GDM1 (cell line): Measurements from ENCODE around the gene CSNK2A3.
"Not testable (repeated sequence)": the region's sequence is repeated elsewhere in the genome, so short reads cannot be mapped to it uniquely, and the experiment has no call there.

Experiments
- DNase-seq: peaks from one replicate; lab custom pipeline; 2025; lab: John Stamatoyannopoulos, UW

Gene CSNK2A3

GRCh38 chr11:11379661-11380060 lies 26.6 kb upstream of the CSNK2A3 start:
- no peak for DNase-seq

GRCh38 chr11:11378184-11378940 lies 25.3 kb upstream of the CSNK2A3 start:
- DNase-seq = no peak

- no peak for DNase-seq
These were observed 21.5 kb upstream of the CSNK2A3 start for GRCh38 chr11:11374358-11375148.

- no peak for DNase-seq
These were observed 20.9 kb upstream of the CSNK2A3 start for GRCh38 chr11:11373934-11374333.

DNA sequence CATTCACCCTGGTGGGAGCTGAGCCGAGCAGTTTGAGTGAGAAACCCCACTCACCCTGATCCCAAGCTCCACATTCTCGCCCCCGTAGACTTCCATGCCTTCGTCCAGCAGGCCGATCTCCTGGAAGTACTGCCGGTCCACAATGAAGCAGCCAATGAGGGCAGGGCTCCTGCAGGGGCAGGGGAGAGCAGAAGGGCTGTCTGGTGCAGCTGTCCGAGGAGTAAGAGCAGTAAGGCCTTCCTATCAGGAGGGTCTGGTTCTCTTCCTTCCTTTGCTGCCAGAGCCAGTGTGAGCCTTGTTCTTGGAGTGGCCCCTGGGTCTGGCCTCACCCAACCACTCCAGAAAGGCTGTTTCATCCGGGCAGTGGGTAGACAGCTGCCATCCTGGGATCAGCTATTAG lies 19.4 kb upstream of the CSNK2A3 start:
- DNase-seq = no peak

GRCh38 chr11:11370962-11371303 lies 17.9 kb upstream of the CSNK2A3 start:
- no peak for DNase-seq

DNA sequence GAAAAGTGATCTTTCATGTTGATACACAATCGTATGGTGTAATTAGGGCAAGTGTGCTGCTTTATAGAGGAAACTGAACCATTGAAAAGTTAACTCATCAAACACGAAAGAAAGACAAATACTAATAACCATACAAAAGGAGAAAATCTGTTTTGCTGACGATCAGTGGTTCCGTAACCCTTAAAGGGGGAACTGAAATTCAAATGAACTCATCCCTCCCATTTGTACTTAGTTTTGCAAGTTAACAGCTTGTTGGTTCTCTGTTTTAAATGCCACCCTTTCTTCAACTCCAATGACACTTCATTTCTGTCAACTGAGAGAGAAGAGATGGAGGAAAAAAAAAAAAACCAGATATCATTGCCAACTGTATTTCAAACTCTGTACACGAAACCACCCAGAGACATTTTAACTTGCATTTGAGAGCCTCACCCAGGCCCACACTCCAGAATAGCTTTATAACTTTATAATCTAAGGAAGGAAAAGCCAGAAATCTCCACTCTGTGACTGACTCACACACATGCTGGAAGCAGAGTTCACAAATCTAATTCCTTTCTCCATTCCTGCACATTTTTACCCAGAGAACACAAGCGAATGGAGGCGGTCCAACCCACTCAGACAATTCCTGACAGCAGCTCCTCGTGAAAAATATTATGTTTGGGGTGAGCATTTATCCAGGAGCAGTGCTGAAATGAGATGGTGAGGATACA lies 17.4 kb upstream of the CSNK2A3 start:
- no peak for DNase-seq

DNA sequence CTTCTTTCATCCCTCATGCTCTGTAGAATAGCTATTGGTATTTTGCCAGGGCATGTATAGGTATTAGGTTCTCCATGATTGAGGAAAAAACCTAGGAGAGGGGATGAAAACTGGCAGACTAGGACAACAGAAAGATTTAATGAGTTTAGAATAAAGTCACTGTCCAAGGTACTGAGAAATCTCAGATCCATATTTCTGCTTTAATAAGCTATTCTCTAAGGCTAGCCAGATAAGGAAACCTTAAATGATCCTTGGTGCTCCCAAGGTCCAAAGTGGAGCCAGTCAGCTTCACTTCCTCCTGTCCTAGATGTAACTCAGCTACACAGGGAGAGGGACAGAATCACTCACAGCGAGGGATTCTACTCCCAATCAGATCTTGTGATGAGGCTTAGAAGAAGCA lies 13.7 kb upstream of the CSNK2A3 start:
- DNase-seq = no peak

DNA sequence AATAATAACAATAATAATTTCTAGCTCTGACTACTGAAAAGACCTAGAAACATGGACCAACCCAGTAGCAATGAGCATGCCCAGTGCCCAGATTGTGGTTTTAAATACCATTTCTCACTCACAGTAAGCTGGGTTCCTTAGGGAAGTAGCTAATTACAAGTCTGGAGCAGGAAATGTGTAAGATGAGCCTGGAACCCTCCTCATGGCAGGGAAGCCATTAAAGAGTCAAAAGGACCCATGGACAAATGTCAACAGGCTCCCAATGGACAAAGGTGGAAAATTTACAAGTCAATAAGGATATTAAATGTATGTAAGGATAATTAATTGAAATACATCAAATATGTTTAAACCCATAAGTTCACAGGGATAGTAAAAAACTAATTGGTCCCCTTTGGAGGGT lies 10.6 kb upstream of the CSNK2A3 start:
- DNase-seq = no peak

GRCh38 chr11:11359611-11360010 lies 6.6 kb upstream of the CSNK2A3 start:
- DNase-seq = no peak

- no peak for DNase-seq
These were observed 3.8 kb upstream of the CSNK2A3 start for GRCh38 chr11:11356842-11357241.

GRCh38 chr11:11351851-11352250 lies 1.2 kb downstream of the CSNK2A3 start:
- DNase-seq = not testable (repeated sequence)

- no peak for DNase-seq
These were observed 1.9 kb downstream of the CSNK2A3 start for GRCh38 chr11:11351042-11351586.

DNA sequence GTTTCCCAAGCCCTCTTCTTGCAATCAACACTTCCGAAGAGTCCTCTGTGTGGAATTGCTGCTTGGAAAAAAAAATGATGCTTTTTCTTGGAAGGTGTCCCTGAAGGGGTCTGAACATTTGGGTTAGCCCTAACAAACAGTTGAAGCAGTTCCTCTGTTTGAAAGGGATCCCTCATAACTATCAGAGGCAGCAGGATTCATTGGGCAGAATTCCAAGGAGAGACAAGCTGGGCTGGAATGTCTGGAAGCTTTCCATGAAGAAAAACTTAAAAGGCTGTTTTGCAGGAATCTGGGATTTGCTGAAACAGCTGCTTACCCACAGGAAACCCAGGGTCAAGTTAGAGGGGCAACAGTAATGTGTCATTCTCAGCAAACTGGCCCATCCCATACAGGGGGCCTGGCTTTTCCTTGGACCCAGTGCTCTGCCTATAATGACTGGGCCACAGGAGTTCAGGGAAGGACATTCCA lies 3.1 kb downstream of the CSNK2A3 start:
- no peak for DNase-seq

DNA sequence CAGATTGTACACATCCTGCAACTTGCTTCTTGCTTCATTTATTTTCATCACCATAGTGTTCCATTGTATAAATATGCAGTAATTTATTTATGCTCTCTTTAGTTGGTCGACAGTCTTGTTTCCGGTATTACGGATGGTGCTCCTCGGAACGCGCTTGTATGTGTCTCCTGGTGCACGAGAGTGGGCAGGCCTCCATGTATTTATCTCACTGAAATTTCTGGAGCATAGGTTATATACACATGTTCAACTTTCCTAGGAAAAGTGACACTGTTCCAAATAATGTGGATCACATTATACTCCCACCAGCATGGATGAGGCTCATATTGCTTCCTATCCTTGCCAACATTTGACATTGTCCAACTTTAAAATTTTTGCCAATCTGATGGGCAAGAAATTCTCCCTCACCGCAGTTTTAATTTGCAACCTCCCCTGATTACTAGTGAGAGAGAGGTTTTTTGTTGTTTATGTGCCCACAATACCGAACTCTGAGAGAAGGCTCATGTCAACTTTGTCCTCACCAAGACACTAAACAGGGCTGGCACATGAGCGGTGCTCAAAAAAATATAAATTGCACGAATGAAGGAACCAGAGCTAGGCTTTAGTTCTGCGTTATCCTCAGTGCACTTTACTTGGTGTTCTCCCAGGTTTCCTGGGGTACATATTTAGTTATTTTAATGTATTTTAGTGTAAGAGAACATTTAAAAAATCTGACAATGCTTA lies 3.8 kb downstream of the CSNK2A3 start:
- DNase-seq = no peak

- DNase-seq = no peak
These were observed 4.7 kb downstream of the CSNK2A3 start for GRCh38 chr11:11348303-11348702.

- DNase-seq = no peak
These were observed 5.5 kb downstream of the CSNK2A3 start for GRCh38 chr11:11347592-11347991.

DNA sequence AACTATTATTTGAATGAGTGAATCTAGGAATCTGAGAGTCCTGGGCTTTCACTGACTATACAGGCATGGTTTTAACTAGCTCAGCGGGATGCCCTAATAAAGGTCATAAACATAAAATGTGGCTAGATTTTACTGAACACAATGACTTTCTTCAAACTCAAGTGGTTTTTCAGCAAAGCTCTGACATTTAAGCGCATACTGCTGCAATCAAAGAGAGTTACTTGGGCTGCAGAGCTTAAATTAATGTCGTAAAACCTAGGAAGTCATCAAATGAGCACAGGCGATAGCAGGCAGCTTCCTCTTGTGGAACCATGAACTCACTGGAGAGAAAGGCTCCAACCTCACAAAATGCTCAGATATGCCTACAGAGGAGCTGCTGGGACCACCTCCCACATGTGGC lies 6.7 kb downstream of the CSNK2A3 start:
- DNase-seq = no peak

DNA sequence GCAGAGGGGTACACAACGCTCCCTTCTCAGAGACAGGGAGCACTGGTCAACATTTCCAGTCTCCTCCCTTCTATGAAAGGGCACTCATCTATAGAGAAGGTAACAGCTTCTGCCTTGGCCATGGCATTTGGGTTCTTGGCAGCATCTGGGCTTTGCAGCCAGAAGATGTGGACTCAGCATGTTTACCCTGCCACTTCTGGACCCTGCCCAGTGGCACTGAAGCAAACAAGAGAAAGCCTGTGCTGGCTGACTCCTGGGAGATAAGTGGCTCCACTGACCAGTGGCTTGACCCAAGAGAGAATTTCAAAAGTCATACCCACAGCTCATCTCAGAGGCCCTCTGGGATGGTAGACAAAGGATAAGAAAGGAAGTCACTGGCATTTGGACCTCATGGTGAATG lies 8.0 kb downstream of the CSNK2A3 start:
- DNase-seq = no peak

DNA sequence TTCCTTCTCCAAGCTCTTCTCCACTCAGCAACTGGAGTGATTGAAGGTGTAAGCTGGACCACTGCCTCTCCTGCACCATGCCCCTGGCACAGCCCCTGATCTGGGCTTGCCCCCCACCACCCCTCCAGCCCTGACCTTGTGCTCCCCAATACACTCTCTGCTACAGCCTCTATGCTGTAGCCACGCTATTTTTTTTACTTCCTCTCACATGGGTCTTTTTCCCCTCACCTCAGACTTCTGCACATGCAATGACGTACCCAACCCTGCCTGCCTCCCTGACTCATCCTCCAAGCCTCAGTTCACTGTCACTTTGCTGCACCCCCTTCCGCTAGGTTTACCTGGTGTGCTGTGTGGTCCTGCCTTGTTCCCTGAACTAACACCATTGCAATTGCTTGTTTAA lies 9.0 kb downstream of the CSNK2A3 start:
- DNase-seq = no peak

- DNase-seq = no peak
These were observed 14.7 kb downstream of the CSNK2A3 start for GRCh38 chr11:11338304-11338703.

- no peak for DNase-seq
These were observed 16.4 kb downstream of the CSNK2A3 start for GRCh38 chr11:11336664-11337063.
